Subcutaneous adipose tissue (tissue), 4 donors: Measurements from ENCODE around the gene NUAK2. TPM values are rescaled to one million over a fixed set of nuclear protein-coding genes. Genes with fewer than 3 reads are reported as not detected.

ENCODE experiments used
- CTCF ChIP-seq: fragments of 450-650 bp; IDR thresholded peaks from one replicate; pipeline ENCODE4 v1.5.1; 2016; ENCODE audit warnings: low read depth, mild to moderate bottlenecking, control low read depth, antibody characterized with exemption, moderate library complexity
- total RNA-seq, 4 donors: library from RNA; depleted of rRNA; stranded (reverse); fragments of >200 nt; gene quantifications; one replicate each; pipeline ENCODE4 v1.1.0, GENCODE V29; 2016

NUAK2 gene
- total RNA-seq, 4 donors from 2014 or later: 0.16 to 1.7 (median 1.3) TPM

DNA sequence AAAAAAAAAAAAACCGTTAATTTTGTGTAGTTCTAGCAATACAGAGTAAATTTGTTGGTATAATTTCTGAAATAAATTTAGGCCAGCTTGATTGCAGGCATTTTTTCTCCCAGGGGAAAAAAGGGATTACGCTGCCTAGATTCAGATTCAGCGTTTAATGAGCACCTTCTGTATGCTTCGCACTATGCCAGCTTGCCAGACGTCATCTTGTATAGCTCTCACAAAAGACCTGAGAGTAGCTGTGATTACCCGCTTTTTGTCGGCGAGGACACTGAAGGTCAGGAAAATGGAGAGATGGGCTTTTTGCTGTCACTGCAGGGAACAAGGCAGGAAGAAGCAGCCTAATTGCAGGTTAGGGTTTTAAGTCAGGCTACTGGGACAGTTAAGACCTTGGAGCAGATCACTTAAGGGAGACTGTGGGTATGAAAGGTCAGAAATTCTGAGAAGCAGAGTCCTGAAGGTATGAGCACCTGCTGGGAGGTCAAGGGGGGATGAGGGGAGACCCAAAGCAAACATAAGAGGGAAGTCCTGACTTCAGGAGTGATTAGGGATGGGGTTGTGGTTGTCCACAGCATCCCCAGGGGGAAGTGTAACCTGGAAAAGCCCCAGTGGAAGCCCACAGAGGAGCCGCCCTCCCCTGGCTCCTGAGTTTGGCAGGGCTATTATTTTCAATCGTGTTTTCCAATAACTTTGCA is 54.8 kb downstream of the NUAK2 start:
- TF ChIP-seq CTCF: no peak

- no peak for TF ChIP-seq CTCF
Measured at GRCh38 chr1:205263580-205264190, 57.9 kb downstream of the NUAK2 start.

DNA sequence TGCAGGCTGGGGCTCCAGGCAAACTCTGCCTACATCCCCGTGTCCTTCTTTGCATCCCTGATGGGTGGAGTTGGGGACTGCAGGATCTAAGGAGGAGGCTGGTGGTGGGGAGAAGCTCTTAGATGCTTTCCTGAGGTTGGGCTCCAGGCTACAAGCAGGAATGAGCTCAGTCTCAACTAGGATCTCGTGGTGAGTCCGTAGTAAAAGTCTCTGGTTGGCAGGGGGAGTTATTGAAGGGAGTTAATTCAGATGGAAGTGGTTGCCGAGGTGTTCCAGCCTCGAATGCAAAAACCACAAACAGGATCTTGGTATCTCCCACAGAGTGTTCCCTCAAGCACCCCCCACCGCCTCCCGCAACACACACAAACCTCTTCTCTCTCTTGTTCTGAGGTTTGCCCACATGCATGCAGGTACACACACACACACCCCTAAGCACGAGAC is 58.8 kb downstream of the NUAK2 start:
- no peak for TF ChIP-seq CTCF

DNA sequence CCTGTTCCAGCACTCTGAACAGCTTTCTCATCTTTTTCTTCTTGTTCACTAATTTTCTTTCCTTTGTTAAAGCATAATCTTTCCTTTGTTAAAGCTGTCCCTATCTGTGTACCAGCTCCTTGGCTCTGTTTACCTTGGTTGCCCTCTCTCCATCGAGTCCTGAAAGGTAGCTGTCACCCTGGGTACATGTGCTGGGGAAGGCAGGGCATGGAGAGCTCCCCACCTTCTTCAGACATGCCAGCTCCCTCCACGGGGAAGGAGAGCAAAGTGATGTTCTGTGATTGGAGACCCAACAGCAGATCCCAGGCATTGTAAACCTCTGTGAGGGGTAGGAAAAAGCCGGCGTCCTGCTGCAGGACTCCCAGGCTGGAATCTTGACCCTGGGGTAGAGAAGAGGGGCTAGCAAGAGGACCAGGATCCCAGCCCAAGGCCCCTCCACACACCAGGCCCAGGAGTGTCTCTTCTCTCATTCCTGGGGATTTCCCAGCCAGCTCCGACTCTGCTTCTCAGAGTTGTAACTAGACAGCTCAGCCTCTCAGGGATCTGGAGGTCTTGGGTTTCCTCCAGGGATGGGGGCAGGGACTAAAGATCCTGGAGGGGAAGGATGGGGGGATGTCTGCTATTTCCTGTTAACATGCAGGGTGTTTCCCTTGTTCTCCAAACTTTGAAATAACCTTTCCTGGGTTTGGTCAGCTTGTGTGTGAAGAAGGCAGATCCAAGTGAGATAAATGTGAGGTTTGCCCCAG is 59.4 kb downstream of the NUAK2 start:
- no peak for TF ChIP-seq CTCF

DNA sequence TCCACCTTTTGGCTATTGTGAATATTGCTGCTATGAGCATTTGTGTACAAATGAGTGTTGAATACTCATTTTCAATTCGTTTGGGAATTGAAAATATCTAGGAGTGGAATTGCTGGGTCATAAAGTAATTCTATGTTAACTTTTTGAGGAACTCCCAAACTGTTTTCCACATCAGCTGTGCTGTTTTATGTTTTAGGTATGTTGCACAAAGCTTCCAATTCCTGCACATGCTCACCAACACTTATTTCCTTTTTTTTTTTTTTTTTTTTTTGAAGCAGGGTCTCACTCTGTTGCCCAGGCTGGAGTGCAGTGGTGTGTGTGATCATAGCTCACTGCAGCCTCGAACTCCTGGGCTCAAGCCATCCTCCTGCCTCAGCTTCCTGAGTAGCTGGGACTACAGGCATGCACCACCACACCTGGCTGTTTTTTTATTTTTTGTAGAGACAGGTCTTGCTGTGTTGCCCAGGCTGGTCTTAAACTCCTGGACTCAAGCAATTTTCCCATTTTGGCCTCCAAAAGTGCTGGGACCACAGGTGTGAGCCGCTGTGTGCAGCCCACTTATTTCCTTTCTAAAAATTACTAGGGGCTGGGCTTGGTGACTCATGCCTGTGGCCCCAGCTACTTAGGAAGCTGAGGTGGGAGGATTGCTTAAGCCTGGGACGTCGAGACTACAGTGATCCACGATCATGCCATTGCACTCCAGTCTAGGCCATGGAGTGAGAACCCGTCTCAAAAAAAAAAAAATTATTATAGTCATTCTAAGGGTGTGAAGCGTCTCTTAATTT is 60.4 kb downstream of the NUAK2 start:
- TF ChIP-seq CTCF: no peak

DNA sequence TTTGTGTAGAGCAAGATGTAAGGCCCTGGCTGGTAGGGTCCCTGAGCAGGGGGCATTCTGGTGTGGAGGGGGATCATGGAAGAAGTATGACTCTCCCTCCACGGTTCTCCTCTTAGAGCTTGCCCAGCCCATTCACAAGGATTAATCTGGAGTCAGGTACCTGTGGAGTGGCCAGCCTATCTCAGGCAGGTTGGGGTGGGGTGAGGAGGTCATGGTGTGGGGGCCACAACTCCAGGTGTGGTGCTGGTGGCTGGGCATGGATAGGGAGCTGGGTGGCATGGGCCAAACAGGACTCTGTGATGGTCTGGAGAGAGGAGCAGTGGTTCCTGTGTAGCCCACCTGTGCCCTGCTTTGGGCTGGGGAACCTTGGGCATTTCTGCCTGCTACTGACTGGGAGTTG is 61.5 kb downstream of the NUAK2 start:
- TF ChIP-seq CTCF: no peak
